ENCODE results near the gene TRPV4.

The TRPV4 gene

DNA sequence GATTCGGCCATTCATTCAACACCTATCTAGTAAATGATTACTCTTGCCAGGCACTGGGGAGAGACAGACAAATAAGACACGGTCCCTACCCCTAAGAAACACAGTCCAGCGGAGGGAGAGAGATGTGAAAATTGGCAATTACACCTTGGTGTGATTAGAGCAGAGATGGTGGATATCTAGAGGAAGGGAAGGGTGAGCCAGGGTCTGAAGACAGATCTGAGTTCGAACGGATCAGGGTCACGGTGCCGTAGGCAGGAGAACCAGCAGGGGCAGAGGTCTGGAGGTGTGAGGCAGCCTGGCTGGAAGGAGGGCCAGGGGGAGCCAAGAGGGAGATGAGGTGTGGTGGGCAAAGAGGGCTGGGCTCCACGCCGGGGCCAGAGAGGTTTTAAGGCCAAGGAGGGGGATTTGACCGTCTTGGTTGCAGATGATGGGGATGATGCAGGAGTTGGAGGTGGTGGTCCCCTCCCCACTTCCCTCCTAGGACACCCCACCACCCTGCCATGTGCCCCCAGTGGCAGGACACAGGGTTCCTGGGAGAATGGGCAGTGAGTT is 92.4 kb downstream of the TRPV4 start:
- TF ChIP-seq POLR2A (IDR thresholded peaks at IDR 0.05; ENCODE audit: low read depth, low read length): no peak
- FAIRE-seq (no peak), DNase-seq (ENCODE audit: insufficient read length, low spot score) (no peak)

DNA sequence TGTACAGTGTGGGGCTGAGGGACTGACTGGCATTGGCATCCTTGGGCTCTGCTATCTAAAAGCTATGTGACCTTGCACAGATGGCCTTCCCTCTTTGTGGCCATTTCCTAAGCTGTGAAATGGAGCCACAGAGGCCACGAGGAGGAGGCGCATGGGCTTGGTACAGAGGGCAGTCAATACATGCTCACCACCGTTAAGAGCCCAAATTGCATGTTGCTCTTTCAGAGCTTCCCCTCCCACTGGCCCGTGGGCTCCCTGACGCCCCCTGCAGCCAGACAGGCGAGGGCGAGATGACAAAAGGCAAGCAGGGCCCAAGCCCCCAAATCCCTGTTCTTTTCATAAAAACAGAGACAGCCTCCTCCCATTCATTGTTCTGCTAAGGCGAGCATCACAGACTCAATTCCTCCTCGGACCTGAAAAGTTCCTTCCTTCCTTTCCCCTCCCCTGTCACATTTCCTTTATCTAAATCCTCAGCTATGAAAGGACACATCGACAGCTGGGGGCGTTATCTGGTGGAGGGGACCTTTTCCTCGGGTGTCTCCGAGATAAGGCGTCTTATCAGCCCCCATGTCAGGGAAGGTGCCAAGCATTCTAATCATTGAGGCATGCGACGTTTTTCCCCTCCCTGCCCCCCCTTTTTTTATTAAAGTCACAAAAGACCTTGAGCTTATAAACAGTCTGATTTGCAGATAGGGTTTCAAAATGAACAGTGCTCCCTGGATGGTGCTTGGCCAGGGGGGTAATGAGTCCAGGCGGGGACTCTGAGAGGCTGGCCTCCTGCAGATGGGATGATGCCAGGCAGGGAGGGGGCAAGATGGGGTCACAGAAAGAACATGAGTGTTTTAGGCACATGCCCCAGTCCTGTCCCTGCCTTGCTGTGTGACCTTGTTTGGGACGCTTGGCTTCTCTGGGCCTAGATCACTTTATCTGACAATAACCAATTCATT is 93.2 kb downstream of the TRPV4 start:
- no peak for DNase-seq (ENCODE audit: insufficient read length, low spot score)
- FAIRE-seq: no peak
- no peak for TF ChIP-seq POLR2A (IDR thresholded peaks at IDR 0.05; ENCODE audit: low read depth, low read length)

DNA sequence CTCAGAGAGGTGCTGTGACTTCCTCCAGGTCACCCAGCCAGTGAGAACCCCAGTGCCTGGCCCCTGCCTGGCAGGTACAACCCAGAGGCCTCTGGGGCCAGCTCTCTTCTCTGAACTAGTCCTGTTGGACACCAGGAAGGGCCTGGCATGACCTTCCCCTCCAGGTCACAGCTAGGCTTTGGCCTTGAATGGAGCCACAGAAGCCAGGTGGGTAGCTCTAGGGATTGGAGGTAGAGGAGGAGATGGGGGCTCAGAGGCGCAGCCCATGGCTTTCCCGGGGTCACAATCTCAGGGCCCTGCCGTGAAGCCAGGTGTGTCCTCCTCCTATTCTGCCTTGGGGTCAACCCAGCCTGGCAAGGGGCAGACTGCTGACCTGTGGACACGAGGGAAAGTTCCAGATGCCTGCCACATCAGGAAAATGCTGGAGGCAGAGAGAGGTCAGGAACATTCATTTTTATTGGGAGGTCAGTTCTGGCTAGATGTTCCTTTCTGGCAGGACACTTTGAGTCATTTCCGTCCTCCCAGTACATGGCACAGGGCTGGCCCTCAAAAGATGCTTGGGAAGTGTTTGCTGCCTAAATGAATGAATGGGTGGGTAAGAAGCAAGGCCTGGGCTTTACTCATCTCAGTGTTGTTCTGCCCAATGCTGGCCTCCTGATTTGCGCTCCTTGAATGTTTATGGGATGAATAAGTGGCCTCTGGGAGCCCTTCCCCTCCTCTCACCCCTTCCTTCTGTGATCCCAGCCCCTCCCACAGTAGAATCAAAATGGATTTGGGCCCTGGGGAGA is 94.1 kb downstream of the TRPV4 start:
- DNase-seq (ENCODE audit: insufficient read length, low spot score) (peak; percentile 92), FAIRE-seq (peak; percentile 96)
- TF ChIP-seq POLR2A (IDR thresholded peaks at IDR 0.05; ENCODE audit: low read depth, low read length): no peak

DNA sequence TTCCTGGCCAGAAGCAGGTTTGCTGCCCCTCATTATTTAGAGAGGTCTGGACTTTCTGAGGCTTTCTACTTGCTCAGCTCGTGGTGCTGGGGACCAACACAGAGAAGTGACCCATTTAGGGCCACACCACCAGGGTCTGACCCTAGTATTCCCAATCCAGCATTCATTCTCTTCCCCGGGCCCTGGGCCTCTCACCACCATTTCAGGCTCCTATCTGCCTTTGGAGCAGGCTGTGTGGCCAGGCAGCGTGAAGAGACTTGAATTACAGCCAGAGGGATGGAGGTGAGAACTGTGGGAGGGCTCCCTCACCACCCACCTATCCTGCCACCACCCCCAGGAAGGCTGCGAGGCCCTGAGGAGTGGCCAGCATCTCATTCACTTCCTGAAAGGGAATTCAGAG is 95.0 kb downstream of the TRPV4 start:
- FAIRE-seq (no peak), DNase-seq (ENCODE audit: insufficient read length, low spot score) (no peak)
- TF ChIP-seq POLR2A (IDR thresholded peaks at IDR 0.05; ENCODE audit: low read depth, low read length): no peak

DNA sequence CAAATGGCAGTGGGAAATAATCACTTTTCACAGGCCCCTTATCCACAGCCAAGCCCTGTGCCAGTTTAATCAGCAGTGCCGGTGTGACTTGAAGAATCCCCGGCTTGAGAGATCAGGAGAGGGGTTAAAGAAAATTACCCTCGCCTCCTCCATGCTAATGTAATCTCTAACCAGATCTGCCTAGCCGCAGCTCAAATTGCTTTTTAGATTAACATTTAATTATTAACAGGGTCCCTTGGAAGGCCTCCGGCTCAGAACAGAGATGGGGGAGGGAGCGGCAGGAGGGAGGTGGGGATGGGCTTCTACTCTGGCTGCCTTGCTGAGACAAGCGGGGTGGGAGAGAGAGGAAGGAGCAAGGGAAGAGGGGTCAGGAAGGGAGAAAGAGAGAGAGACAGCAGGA is 95.6 kb downstream of the TRPV4 start:
- DNase-seq (ENCODE audit: insufficient read length, low spot score) (no peak), FAIRE-seq (no peak)
- no peak for TF ChIP-seq POLR2A (IDR thresholded peaks at IDR 0.05; ENCODE audit: low read depth, low read length)

DNA sequence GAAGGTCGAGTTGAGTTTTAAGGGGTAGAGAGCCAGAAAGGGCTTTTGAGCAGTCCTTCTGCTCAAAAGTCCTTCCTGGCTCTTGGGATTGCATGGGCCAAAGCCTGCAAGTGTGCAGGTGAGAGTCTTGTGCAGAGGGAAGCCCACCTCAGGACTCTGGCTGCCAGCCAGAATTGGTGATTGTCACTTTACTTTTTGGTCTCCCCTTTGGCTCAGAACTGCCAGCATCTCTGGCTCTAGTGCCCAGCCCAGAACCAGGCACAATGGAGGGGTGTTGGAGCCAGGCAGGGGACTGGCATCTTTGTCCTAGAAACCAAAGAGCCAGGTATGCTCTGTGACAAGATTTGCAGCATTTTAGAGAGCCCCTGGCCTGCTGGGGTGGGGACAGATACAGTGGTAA is 96.1 kb downstream of the TRPV4 start:
- DNase-seq (ENCODE audit: insufficient read length, low spot score) (no peak), FAIRE-seq (no peak)
- TF ChIP-seq POLR2A (IDR thresholded peaks at IDR 0.05; ENCODE audit: low read depth, low read length): no peak

DNA sequence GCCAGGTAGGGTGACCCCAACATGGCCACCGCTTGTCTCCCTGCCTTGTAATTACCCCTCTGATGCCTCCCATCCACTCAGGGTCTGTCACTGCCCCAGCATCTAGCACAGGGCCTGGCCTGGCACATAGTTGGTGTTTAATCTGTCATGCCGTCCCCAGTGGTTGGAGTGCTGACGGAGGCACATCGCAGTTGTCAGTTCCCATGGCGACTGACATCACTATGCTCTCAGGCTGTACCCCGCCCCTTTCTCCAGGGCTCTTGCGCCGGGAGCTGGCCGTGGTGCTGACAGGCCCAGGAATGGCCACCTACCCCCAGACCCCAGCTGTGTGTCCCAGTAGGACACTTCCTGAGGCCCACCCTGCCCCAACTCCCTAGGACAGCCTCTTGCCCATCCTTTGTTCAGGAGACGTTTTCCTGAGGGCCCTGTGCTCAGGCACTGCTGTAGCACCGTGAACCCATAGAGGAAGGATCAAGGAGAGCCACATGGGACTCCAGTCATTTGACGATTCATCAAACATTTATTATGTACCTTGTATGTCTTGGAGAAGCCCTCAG is 96.6 kb downstream of the TRPV4 start:
- DNase-seq (ENCODE audit: insufficient read length, low spot score): no peak
- no peak for FAIRE-seq
- no peak for TF ChIP-seq POLR2A (IDR thresholded peaks at IDR 0.05; ENCODE audit: low read depth, low read length)

DNA sequence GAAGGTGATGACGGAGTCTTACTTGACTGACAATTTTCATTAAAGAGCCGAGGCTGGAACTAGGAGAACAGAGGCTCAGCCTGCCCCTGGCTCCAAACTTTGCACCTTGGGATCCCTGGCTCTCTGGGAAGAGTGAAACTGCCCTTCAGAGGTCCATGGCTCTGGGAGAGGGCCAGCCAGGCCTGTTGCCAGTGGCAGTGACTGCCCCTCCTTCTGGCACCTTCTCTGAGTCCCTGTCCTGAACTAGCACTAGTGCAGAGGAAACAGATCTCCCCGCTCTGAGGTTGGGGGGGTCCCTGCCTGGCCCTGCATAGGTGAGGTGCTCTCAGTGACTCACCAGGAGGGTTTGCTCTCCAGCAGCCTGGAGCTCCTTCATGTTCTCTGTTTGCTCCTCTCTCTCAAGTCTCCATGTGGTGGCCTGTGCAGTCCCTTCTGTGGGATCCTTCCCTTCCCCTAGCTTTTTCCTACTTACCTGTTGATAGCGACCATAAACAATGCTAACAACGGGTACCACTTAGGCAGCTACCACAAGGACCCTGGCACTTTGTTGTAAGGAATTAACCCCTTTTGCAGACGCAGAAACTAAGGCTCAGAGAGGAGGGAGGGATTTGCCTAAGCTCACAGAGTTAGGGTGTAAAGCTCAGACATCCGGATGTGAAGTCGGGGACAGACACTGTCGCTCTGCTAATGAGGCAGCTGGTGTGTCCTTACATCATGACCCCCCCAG is 97.2 kb downstream of the TRPV4 start:
- DNase-seq (ENCODE audit: insufficient read length, low spot score) (no peak), FAIRE-seq (no peak)
- no peak for TF ChIP-seq POLR2A (IDR thresholded peaks at IDR 0.05; ENCODE audit: low read depth, low read length)

DNA sequence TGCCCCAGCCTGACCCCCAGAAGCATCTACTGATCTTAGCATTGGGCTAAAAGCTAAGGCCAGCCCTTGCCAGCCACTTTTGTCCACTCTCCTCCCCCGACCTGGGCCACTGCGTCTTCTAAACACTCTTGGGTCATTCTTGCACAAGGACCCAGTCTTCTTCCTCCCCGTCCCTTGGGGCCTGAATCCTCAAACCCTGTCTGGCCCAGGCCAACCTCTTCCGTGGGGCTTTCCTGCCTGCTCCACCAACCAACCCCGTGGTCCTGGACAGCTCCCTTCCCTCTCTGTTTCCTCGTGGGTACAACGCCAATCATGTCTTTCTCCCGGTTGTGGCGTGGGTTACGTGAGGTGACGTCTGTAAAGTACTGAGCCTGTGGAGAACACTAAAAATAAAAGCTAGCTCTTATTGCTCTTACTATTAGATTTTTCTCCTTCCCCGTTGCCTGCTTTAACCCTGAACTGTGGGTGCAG is 98.1 kb downstream of the TRPV4 start:
- FAIRE-seq: no peak
- TF ChIP-seq POLR2A (IDR thresholded peaks at IDR 0.05; ENCODE audit: low read depth, low read length): no peak
- DNase-seq (ENCODE audit: insufficient read length, low spot score): no peak

DNA sequence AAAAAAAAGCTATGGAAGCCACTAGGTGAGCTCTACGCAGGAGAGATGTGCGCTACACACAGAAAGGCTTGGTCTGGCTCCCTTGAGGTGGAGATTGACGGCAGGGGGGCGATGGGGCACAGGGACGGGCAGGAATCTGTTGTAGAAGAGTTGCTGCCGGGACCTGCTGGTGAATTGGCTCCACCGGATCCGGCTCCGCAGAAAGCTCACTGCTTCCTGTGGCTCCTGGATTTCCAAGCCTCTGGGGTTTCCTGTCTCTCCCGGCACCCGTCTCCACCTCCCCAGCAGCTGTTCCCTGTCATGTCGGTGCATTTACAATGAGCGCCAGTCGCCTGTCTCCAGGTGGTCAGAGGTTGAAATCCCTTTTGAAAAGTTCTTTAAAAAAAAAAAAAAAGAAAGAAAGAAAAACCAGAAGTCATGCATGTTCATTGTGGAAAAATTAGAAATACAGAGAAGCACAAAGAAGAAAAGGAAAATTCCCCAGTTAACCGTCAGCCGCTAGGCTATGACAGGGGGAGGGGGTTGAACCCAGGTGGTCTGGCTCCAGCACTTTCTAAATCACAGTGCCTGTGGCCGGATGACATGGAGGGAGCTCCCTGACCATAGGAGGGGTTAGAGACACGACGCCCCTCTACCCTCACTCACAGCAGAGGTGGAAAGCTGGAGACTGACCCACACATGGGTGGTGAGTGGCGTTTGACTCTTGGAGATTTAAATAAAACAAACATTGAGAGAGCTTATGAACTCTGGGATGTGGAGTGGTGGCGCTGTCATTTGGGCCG is 98.8 kb downstream of the TRPV4 start:
- DNase-seq (ENCODE audit: insufficient read length, low spot score) (no peak), FAIRE-seq (no peak)
- TF ChIP-seq POLR2A (IDR thresholded peaks at IDR 0.05; ENCODE audit: low read depth, low read length): no peak

All from H54 (cell line).